Mammary epithelial cell (primary cell): ENCODE data around the gene FAM163A.

ENCODE experiments used
- CTCF ChIP-seq, 2 donors: IDR thresholded peaks in 1 of 2; conservative IDR thresholded peaks in 1 of 2; 2 replicates each; pipeline ENCODE4 v1.5.1; 2011 to 2012; ENCODE audit warnings: inconsistent platforms in 2 of 2, low read length in 2 of 2, mild to moderate bottlenecking in 2 of 2, control low read depth in 1 of 2, low read depth in 1 of 2; ENCODE audit not compliant: insufficient read depth in 1 of 2; ENCODE audit errors: extremely low read depth in 1 of 2
- EZH2 ChIP-seq: IDR thresholded peaks from 2 replicates; pipeline ENCODE4 v1.6.1; 2012; ENCODE audit warnings: low read length, inconsistent platforms, borderline replicate concordance

GRCh38 chr1:179816196-179816960 is 73.3 kb downstream of the FAM163A start:
- TF ChIP-seq CTCF (conservative IDR thresholded peaks at IDR 0.05 in 1 of 2, IDR thresholded peaks at IDR 0.05 in 1 of 2; ENCODE audit: extremely low read depth in 1 of 2, insufficient read depth in 1 of 2, low read depth in 1 of 2, low read length in 2 of 2) (no peak), EZH2 (no peak)
